ENCODE data around the gene PODXL.

- TF ChIP-seq EZH2phosphoT487 (IDR thresholded peaks at IDR 0.05; ENCODE audit: borderline replicate concordance, low read length) (no peak), EZH2 (IDR thresholded peaks at IDR 0.05; ENCODE audit: low read length, unreplicated experiment) (no peak)
Observed at GRCh38 chr7:131604841-131605279, 48.4 kb upstream of the PODXL start.
